Trophoblast cell (in vitro differentiated cells and primary cell): ENCODE measurements around the gene TECPR1.

Experiments
- DNase-seq, 2 donors: peaks; one replicate each; pipeline ENCODE4 v3.0.0-alpha.2; 2016
- H2AFZ ChIP-seq: 2 replicates; pipeline ENCODE4 v1.6.1; 2013; ENCODE audit warnings: low read length, moderate library complexity, mild to moderate bottlenecking; ENCODE audit not compliant: insufficient read depth, poor library complexity
- H2AK5ac ChIP-seq: 2 replicates; pipeline ENCODE4 v1.6.1; 2013; ENCODE audit warnings: mild to moderate bottlenecking, low read length
- H2BK120ac ChIP-seq: 2 replicates; pipeline ENCODE4 v1.6.1; 2013; ENCODE audit warnings: low read length, mild to moderate bottlenecking, moderate library complexity; ENCODE audit not compliant: insufficient read depth, poor library complexity
- H2BK12ac ChIP-seq: 2 replicates; pipeline ENCODE4 v1.6.1; 2013; ENCODE audit warnings: mild to moderate bottlenecking, low read length, moderate library complexity
- H2BK5ac ChIP-seq: 2 replicates; pipeline ENCODE4 v1.6.1; 2013; ENCODE audit warnings: low read length, low read depth, moderate library complexity, mild to moderate bottlenecking; ENCODE audit not compliant: poor library complexity
- H3K14ac ChIP-seq: 2 replicates; pipeline ENCODE4 v1.6.1; 2013; ENCODE audit warnings: mild to moderate bottlenecking, low read length
- H3K18ac ChIP-seq: 2 replicates; pipeline ENCODE4 v1.6.1; 2013; ENCODE audit warnings: mild to moderate bottlenecking, low read length
- H3K23ac ChIP-seq: 2 replicates; pipeline ENCODE4 v1.6.1; 2013; ENCODE audit warnings: low read length
- H3K27ac ChIP-seq: 2 replicates; pipeline ENCODE4 v1.5.1; 2013; ENCODE audit warnings: low read depth, mild to moderate bottlenecking, inconsistent platforms, low read length, moderate library complexity
- H3K27me3 ChIP-seq: 2 replicates; pipeline ENCODE4 v1.6.1; 2013; ENCODE audit warnings: inconsistent platforms, mild to moderate bottlenecking, low read length, moderate library complexity; ENCODE audit not compliant: insufficient read depth
- H3K36me3 ChIP-seq, 2 experiments: 1 replicate in 1 of 2; 2 replicates in 1 of 2; pipeline ENCODE4 v1.6.1; 2013; ENCODE audit warnings: low read length in 2 of 2, mild to moderate bottlenecking in 2 of 2, moderate library complexity in 1 of 2; ENCODE audit not compliant: insufficient read depth in 2 of 2, control insufficient read depth in 1 of 2
- H3K4ac ChIP-seq: 2 replicates; pipeline ENCODE4 v1.6.1; 2013; ENCODE audit warnings: low read depth, mild to moderate bottlenecking, low read length, moderate library complexity
- H3K4me1 ChIP-seq, 2 experiments: 1 replicate in 1 of 2; 2 replicates in 1 of 2; pipeline ENCODE4 v1.6.1; 2013; ENCODE audit warnings: low read length in 2 of 2, mild to moderate bottlenecking in 2 of 2, moderate library complexity in 1 of 2; ENCODE audit not compliant: insufficient read depth in 2 of 2, control insufficient read depth in 1 of 2
- H3K4me2 ChIP-seq: 2 replicates; pipeline ENCODE4 v1.6.1; 2013; ENCODE audit warnings: inconsistent platforms, mild to moderate bottlenecking, low read length, moderate library complexity
- H3K4me3 ChIP-seq: 2 replicates; pipeline ENCODE4 v1.5.1; 2013; ENCODE audit warnings: mild to moderate bottlenecking, low read depth, low read length, inconsistent platforms
- H3K79me1 ChIP-seq: one replicate; pipeline ENCODE4 v1.6.1; 2013; ENCODE audit warnings: low read length
- H3K79me2 ChIP-seq: 2 replicates; pipeline ENCODE4 v1.6.1; 2013; ENCODE audit warnings: low read length, mild to moderate bottlenecking; ENCODE audit not compliant: control insufficient read depth, insufficient read depth, poor library complexity
- H3K9ac ChIP-seq: 2 replicates; pipeline ENCODE4 v1.6.1; 2013; ENCODE audit warnings: mild to moderate bottlenecking, low read length
- H3K9me3 ChIP-seq: 2 replicates; pipeline ENCODE4 v1.6.1; 2013; ENCODE audit warnings: low read depth, mild to moderate bottlenecking, control low read depth, inconsistent platforms, low read length; ENCODE audit not compliant: insufficient read depth
- H4K12ac ChIP-seq: 2 replicates; pipeline ENCODE4 v1.6.1; 2013; ENCODE audit warnings: low read depth, mild to moderate bottlenecking, low read length, moderate library complexity
- H4K8ac ChIP-seq: 2 replicates; pipeline ENCODE4 v1.6.1; 2013; ENCODE audit warnings: low read depth, mild to moderate bottlenecking, low read length, moderate library complexity
- H4K91ac ChIP-seq: one replicate; pipeline ENCODE4 v1.6.1; 2013; ENCODE audit warnings: low read depth, mild to moderate bottlenecking, low read length, moderate library complexity
- WGBS: extraction: QIAGEN DNeasy Blood & Tissue Kit; methylation state at CpG from one replicate; pipeline ENCODE4 v1.1.7; 2013; ENCODE audit warnings: missing lambda C conversion rate; ENCODE audit not compliant: insufficient read length, insufficient coverage; ENCODE audit errors: extremely low coverage; 5-methylcytosine and 5-hydroxymethylcytosine counted together

Gene TECPR1

GRCh38 chr7:98227939-98228338 lies 24.1 kb downstream of the TECPR1 start:
- no peak overlapping the region for H2AK5ac ChIP-seq
- no peak overlapping the region for H3K4me2 ChIP-seq
- no peak overlapping the region for H3K4ac ChIP-seq
- no peaks in the 10 kb centered on the region for H3K79me2 ChIP-seq
- H2BK120ac ChIP-seq, result no peak overlapping the region
- H3K14ac ChIP-seq, result no peak overlapping the region
- no peaks in the 10 kb centered on the region for H3K4me1 ChIP-seq
- no peak overlapping the region for H2AFZ ChIP-seq
- no CpG with 5 or more reads among the region's 18 CpGs for WGBS
- no peak overlapping the region for H4K12ac ChIP-seq
- H3K18ac ChIP-seq, result no peak overlapping the region
- H4K8ac ChIP-seq, result no peak overlapping the region
- H2BK12ac ChIP-seq, result no peak overlapping the region
- H3K9me3 ChIP-seq, result peaks cover 4% of the 10 kb centered on the region
- no peak overlapping the region for H4K91ac ChIP-seq
- H3K27me3 ChIP-seq, result no peaks in the 10 kb centered on the region
- no peak overlapping the region for H3K9ac ChIP-seq
- no peaks in the 10 kb centered on the region for H3K79me1 ChIP-seq
- peaks cover 0 to 5% of the 10 kb centered on the region in 2 experiments for H3K36me3 ChIP-seq
- H3K27ac ChIP-seq, result no peak overlapping the region
- H3K23ac ChIP-seq, result no peak overlapping the region
- DNase-seq, result no peak
- H3K4me3 ChIP-seq, result no peak overlapping the region
- no peak overlapping the region for H2BK5ac ChIP-seq

GRCh38 chr7:98225913-98226614 lies 26.0 kb downstream of the TECPR1 start:
- Histone ChIP-seq H3K9me3 (peaks cover 4% of the 10 kb centered on the region), H3K4me1 (no peaks in the 10 kb centered on the region), H3K18ac (no peak overlapping the region), H2BK120ac (no peak overlapping the region), H2AK5ac (no peak overlapping the region), H3K9ac (no peak overlapping the region), H3K4me3 (no peak overlapping the region), H3K36me3 (peaks cover 9 to 10% of the 10 kb centered on the region in 2 experiments), H3K14ac (no peak overlapping the region), H4K91ac (no peak overlapping the region), H2BK12ac (no peak overlapping the region), H3K4me2 (no peak overlapping the region), H3K4ac (no peak overlapping the region), H4K8ac (no peak overlapping the region), H4K12ac (no peak overlapping the region), H3K27ac (no peak overlapping the region), H3K79me1 (no peaks in the 10 kb centered on the region), H2AFZ (no peak overlapping the region), H3K79me2 (no peaks in the 10 kb centered on the region), H3K27me3 (no peaks in the 10 kb centered on the region), H3K23ac (no peak overlapping the region), H2BK5ac (no peak overlapping the region)
- no peak for DNase-seq
- WGBS, result no CpG with 5 or more reads among the region's 16 CpGs

GRCh38 chr7:98224701-98225181 lies 27.3 kb downstream of the TECPR1 start:
- no peak overlapping the region for H2BK120ac ChIP-seq
- no peaks in the 10 kb centered on the region for H3K79me2 ChIP-seq
- no peak overlapping the region for H3K4me3 ChIP-seq
- H3K4me2 ChIP-seq, result no peak overlapping the region
- no peak overlapping the region for H4K91ac ChIP-seq
- H3K9me3 ChIP-seq, result peaks cover 4% of the 10 kb centered on the region
- no peak overlapping the region for H3K4ac ChIP-seq
- H3K23ac ChIP-seq, result no peak overlapping the region
- no peak overlapping the region for H2BK5ac ChIP-seq
- no peak overlapping the region for H2BK12ac ChIP-seq
- H2AFZ ChIP-seq, result no peak overlapping the region
- H3K18ac ChIP-seq, result no peak overlapping the region
- H3K27me3 ChIP-seq, result no peaks in the 10 kb centered on the region
- H3K4me1 ChIP-seq, result no peaks in the 10 kb centered on the region
- no CpG with 5 or more reads among the region's 21 CpGs for WGBS
- DNase-seq, result no peak
- no peak overlapping the region for H4K8ac ChIP-seq
- no peak overlapping the region for H4K12ac ChIP-seq
- no peak overlapping the region for H3K14ac ChIP-seq
- no peak overlapping the region for H3K27ac ChIP-seq
- no peak overlapping the region for H2AK5ac ChIP-seq
- H3K79me1 ChIP-seq, result no peaks in the 10 kb centered on the region
- H3K9ac ChIP-seq, result no peak overlapping the region
- peaks cover 6 to 10% of the 10 kb centered on the region in 2 experiments for H3K36me3 ChIP-seq

GRCh38 chr7:98223898-98224700 lies 27.9 kb downstream of the TECPR1 start:
- H4K12ac ChIP-seq, result no peak overlapping the region
- no peak overlapping the region for H4K8ac ChIP-seq
- WGBS, result no CpG with 5 or more reads among the region's 21 CpGs
- H3K9ac ChIP-seq, result no peak overlapping the region
- DNase-seq, result no peak
- H3K4me3 ChIP-seq, result no peak overlapping the region
- no peak overlapping the region for H3K14ac ChIP-seq
- H3K79me1 ChIP-seq, result no peaks in the 10 kb centered on the region
- H2AK5ac ChIP-seq, result no peak overlapping the region
- H3K18ac ChIP-seq, result no peak overlapping the region
- H2BK12ac ChIP-seq, result no peak overlapping the region
- no peak overlapping the region for H2BK5ac ChIP-seq
- H4K91ac ChIP-seq, result no peak overlapping the region
- peaks cover 6 to 10% of the 10 kb centered on the region in 2 experiments for H3K36me3 ChIP-seq
- H3K23ac ChIP-seq, result no peak overlapping the region
- no peaks in the 10 kb centered on the region for H3K27me3 ChIP-seq
- H2BK120ac ChIP-seq, result no peak overlapping the region
- H2AFZ ChIP-seq, result no peak overlapping the region
- no peaks in the 10 kb centered on the region for H3K4me1 ChIP-seq
- no peak overlapping the region for H3K4ac ChIP-seq
- no peaks in the 10 kb centered on the region for H3K79me2 ChIP-seq
- peaks cover 2% of the 10 kb centered on the region for H3K9me3 ChIP-seq
- H3K4me2 ChIP-seq, result no peak overlapping the region
- no peak overlapping the region for H3K27ac ChIP-seq
